HAP-1 (cell line): ENCODE measurements around the gene PLIN5.

ENCODE experiments used
- DNase-seq, 2 experiments: peaks; one replicate each; pipeline ENCODE4 v3.0.0-alpha.2; 2016 to 2020; ENCODE audit warnings: low spot score in 2 of 2
- H3K27me3 ChIP-seq: fragments of 250-450 bp; sonication (Bioruptor Pico); 2 replicates; pipeline ENCODE4 v1.5.1; 2020; ENCODE audit warnings: low read depth, mild to moderate bottlenecking, moderate library complexity
- H3K36me3 ChIP-seq: fragments of 250-450 bp; sonication (Bioruptor Pico); replicated peaks from 2 replicates; pipeline ENCODE4 v1.5.1; 2020; ENCODE audit warnings: mild to moderate bottlenecking
- H3K4me1 ChIP-seq: fragments of 250-450 bp; sonication (Bioruptor Pico); 2 replicates; pipeline ENCODE4 v1.5.1; 2020; ENCODE audit warnings: mild to moderate bottlenecking
- H3K4me3 ChIP-seq: fragments of 250-450 bp; sonication (Bioruptor Pico); 2 replicates; pipeline ENCODE4 v1.5.1; 2020; ENCODE audit warnings: mild to moderate bottlenecking, moderate library complexity
- H3K9me3 ChIP-seq: fragments of 250-450 bp; sonication (Bioruptor Pico); 2 replicates; pipeline ENCODE4 v1.5.1; 2020; ENCODE audit warnings: mild to moderate bottlenecking, moderate library complexity
- in situ Hi-C: fragments of 300-500 bp; cut with MboI; formaldehyde crosslinking; loops from 3 replicates; pipeline ENCODE4 v1.14.3; 2020; ENCODE audit warnings: low sequenced_read_pairs, inconsistent platforms, mixed read lengths

The PLIN5 gene

GRCh38 chr19:4534836-4535658, at the start of gene PLIN5:
PLIN5 (minus strand) TSS chr19:4535224; CDS start chr19:4534074, 1,150 bp downstream.
- Histone ChIP-seq H3K4me3 (0 out of 2 replicates have a peak within 1 kb of the TSS, but pooled peaks have one; percentile 6), H3K36me3 (no peaks in the 10 kb centered on the region), H3K9me3 (no peaks in the 10 kb centered on the region), H3K27me3 (no peaks in the 10 kb centered on the region), H3K4me1 (peaks cover 11% of the 10 kb centered on the region)
- in situ Hi-C loops, result no loop called here
- DNase-seq, result peak; percentile 82 to 97

GRCh38 chr19:4583961-4584669, 49.1 kb upstream of the PLIN5 start:
- no peaks in the 10 kb centered on the region for H3K27me3 ChIP-seq
- H3K4me1 ChIP-seq, result peaks cover 11% of the 10 kb centered on the region
- peak overlapping the region; percentile 56 for H3K4me3 ChIP-seq
- no peaks in the 10 kb centered on the region for H3K36me3 ChIP-seq
- in situ Hi-C loops, result no loop called here
- H3K9me3 ChIP-seq, result no peaks in the 10 kb centered on the region
- peak in 1 of 2 experiments; percentile 76 for DNase-seq

- DNase-seq, result no peak
- H3K9me3 ChIP-seq, result no peaks in the 10 kb centered on the region
- in situ Hi-C loops, result no loop called here
- H3K27me3 ChIP-seq, result no peaks in the 10 kb centered on the region
- H3K4me3 ChIP-seq, result no peak overlapping the region
- H3K4me1 ChIP-seq, result peaks cover 11% of the 10 kb centered on the region
- no peaks in the 10 kb centered on the region for H3K36me3 ChIP-seq
Observed at GRCh38 chr19:4582980-4583842, 48.2 kb upstream of the PLIN5 start.

- DNase-seq, result peak; percentile 29 to 77
- Histone ChIP-seq H3K36me3 (no peaks in the 10 kb centered on the region), H3K4me3 (peak overlapping the region; percentile 16), H3K4me1 (peaks cover 11% of the 10 kb centered on the region), H3K27me3 (no peaks in the 10 kb centered on the region), H3K9me3 (no peaks in the 10 kb centered on the region)
- in situ Hi-C loops, result no loop called here
Observed at GRCh38 chr19:4581666-4582553, 46.9 kb upstream of the PLIN5 start.

- H3K27me3 ChIP-seq, result no peaks in the 10 kb centered on the region
- DNase-seq, result no peak
- peak overlapping the region; percentile 45 for H3K4me3 ChIP-seq
- no peaks in the 10 kb centered on the region for H3K36me3 ChIP-seq
- peaks cover 11% of the 10 kb centered on the region for H3K4me1 ChIP-seq
- in situ Hi-C loops, result no loop called here
- no peaks in the 10 kb centered on the region for H3K9me3 ChIP-seq
Observed at GRCh38 chr19:4580961-4581665, 46.1 kb upstream of the PLIN5 start.

- no peaks in the 10 kb centered on the region for H3K36me3 ChIP-seq
- peaks cover 18% of the 10 kb centered on the region for H3K4me1 ChIP-seq
Observed at GRCh38 chr19:4580021-4580901, 45.2 kb upstream of the PLIN5 start.

GRCh38 chr19:4579389-4579788, 44.4 kb upstream of the PLIN5 start:
- H3K27me3 ChIP-seq, result no peaks in the 10 kb centered on the region
- no peaks in the 10 kb centered on the region for H3K36me3 ChIP-seq
- in situ Hi-C loops, result loop anchor here (5.0 to 10.0 kb wide), 2 partner anchors 58 to 225 kb away; partner anchors contain the start of gene TNFAIP8L1
- no peak for DNase-seq
- H3K4me1 ChIP-seq, result peaks cover 19% of the 10 kb centered on the region
- H3K9me3 ChIP-seq, result no peaks in the 10 kb centered on the region
- no peak overlapping the region for H3K4me3 ChIP-seq

More at GRCh38 chr19:4580021-4580901, 45.2 kb upstream of the PLIN5 start:
- in situ Hi-C loops, result no loop called here
- Histone ChIP-seq H3K27me3 (no peaks in the 10 kb centered on the region), H3K4me3 (peak overlapping the region; percentile 45), H3K9me3 (no peaks in the 10 kb centered on the region)
- peak in 1 of 2 experiments; percentile 47 for DNase-seq

- Histone ChIP-seq H3K9me3 (no peaks in the 10 kb centered on the region), H3K36me3 (no peaks in the 10 kb centered on the region), H3K4me1 (peaks cover 15% of the 10 kb centered on the region), H3K4me3 (no peak overlapping the region), H3K27me3 (no peaks in the 10 kb centered on the region)
- DNase-seq, result no peak
- in situ Hi-C loops, result loop anchor here (5.0 to 10.0 kb wide), 2 partner anchors 59 to 226 kb away; partner anchors contain the start of gene TNFAIP8L1
Observed at GRCh38 chr19:4578552-4579248, 43.7 kb upstream of the PLIN5 start.

- H3K9me3 ChIP-seq, result no peaks in the 10 kb centered on the region
- peak in 1 of 2 experiments; percentile 50 for DNase-seq
- H3K36me3 ChIP-seq, result no peaks in the 10 kb centered on the region
- no peaks in the 10 kb centered on the region for H3K27me3 ChIP-seq
- peaks cover 15% of the 10 kb centered on the region for H3K4me1 ChIP-seq
- H3K4me3 ChIP-seq, result no peak overlapping the region
- in situ Hi-C loops, result loop anchor here (5.0 to 10.0 kb wide), 2 partner anchors 60 to 228 kb away; partner anchors contain the start of gene TNFAIP8L1
Observed at GRCh38 chr19:4577020-4577782, 42.2 kb upstream of the PLIN5 start.
